ENCODE results near the gene CYP4X1.
"Not testable (repeated sequence)": the region's sequence is repeated elsewhere in the genome, so short reads cannot be mapped to it uniquely, and the experiment has no call there.

- not testable (repeated sequence) for TF ChIP-seq EZH2 (IDR thresholded peaks at IDR 0.05; ENCODE audit: borderline replicate concordance, insufficient read depth, low read depth, low read length, poor library complexity, severe bottlenecking)
- peak; percentile 71 for TF ChIP-seq CTCF (IDR thresholded peaks at IDR 0.05)
These were observed 65.9 kb downstream of the CYP4X1 start for GRCh38 chr1:47089356-47089755.
